HG02970 (cell line): ENCODE data around the gene ITGA2.

Source experiments
- ATAC-seq: cut with Tn5 transposase; IDR thresholded peaks from one replicate; pipeline ENCODE4 v1.9.1; 2021; ENCODE audit warnings: mild to moderate bottlenecking, moderate library complexity, moderate number of reproducible peaks; ENCODE audit not compliant: unreplicated experiment, low FRiP score

The ITGA2 gene

DNA sequence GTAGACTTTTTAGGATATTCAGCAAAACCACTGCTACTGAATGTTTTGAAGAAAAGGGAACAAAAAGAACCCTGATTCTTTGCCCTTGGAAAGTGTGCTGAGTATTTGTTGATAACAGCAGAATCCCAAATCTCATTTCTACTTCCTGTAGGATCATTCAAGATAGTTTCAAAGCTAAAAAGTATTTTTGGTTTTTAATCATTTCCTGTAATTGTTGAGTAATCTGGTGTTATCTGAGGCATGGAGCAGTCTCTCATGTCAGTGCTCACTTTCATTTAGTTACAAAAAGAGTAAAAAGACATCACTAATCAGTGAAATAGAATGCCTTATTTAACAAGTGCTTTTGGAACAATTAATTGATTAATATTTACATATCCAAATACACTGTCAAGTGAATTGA lies 56.1 kb downstream of the ITGA2 start:
- ATAC-seq = no peak

DNA sequence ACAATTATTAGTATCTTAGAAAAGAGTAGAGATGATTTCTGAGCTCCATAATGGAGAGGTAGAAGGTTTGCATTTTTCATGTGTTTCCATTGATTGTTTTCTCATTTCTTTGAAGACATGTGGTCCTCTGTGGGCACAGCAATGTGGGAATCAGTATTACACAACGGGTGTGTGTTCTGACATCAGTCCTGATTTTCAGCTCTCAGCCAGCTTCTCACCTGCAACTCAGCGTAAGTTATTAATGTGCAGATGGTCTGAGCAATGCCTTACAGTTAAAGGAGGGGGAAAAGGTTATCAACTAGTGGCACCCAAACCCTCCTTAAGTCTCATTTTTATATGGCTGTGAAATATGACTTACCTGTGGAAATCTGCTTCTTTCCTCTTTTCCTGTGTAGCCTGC lies 59.1 kb downstream of the ITGA2 start:
- ATAC-seq = no peak

DNA sequence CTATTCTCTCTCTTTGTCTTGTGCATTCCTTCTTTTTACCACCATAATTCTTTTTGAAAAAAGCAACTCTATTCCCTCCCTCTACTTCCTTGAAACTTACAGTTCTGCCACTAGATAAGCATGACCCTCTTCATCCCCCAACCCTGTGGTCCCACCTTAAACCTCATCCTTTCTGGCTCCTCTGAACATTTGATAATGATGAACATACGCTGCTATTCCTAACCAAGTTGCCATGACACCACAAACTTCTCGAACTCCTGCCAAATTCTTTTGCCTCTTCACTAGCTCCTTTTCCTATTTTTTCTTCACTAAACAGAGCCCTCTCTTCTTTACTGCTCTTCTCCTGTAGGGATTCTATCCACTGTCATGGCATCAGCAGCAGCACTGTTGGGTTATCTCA lies 63.3 kb downstream of the ITGA2 start:
- ATAC-seq = no peak

DNA sequence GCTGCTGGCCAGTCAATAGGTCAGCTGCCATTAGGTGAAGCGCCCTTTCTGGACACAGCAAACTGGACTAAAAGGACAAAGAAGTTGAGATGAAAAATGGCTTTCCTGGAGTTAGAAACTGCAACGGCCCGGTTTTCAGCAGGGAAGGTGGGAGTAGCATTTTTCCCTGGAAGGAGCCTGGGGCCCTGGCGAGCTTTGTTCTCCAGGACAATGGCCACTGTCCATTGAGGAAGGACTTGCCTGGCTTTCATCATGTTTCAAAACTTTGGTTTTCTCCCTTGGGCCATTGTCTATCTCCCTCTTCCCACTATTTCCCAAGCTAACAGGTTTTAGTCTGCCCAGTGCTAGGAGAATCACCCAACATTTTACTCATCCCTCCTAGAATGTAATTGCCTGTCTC lies 64.2 kb downstream of the ITGA2 start:
- ATAC-seq = no peak

DNA sequence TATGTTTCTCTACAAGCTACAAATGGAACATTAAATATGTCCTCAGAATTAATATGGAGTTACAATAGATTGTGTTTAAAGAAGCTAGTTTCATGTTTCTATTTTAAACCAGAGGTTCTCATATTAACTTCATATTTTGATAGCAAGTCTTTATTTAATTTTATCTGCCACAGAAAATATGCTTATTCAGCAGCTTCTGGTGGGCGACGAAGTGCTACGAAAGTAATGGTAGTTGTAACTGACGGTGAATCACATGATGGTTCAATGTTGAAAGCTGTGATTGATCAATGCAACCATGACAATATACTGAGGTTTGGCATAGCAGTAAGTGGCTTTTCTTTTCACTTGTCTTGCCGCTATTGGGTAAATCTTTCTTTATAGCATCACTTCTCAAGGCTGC lies 66.2 kb downstream of the ITGA2 start:
- ATAC-seq = no peak

DNA sequence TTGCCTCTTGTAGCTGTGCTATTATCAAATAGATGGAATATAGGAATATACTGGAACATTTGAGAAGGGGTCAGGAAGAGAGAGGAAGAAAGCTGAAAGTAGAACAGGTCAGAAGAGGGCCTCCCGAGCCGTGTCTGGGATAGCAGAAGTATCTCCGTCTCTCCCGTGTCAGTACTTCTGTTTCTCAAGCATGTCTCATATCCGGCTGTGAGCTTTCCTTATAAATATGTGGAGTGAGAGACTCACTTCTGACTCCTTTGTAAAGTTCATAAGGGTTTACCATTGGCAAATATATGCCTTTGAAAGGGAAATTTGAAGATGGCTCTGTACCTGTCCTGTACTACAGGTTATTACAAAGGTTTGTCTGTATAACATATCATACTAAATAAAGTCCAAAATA lies 70.1 kb downstream of the ITGA2 start:
- no peak for ATAC-seq

DNA sequence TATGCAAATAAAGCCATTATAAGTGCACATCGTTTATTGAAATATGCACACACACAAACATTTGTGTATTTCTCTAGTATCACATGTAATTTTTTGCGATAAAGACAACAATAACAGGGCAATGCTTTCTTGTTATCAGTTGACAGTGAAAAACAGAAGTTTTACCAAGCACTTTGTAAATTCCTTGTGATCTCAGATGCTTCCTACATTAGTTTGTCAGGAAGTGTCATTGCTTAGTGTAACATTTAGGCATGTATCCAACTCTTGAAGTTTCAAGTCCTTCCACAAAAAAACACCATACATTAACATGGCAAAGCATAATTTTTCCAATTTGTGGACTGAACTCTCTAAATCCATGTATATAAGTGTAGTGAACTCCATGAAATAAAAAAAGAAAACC lies 74.0 kb downstream of the ITGA2 start:
- no peak for ATAC-seq

DNA sequence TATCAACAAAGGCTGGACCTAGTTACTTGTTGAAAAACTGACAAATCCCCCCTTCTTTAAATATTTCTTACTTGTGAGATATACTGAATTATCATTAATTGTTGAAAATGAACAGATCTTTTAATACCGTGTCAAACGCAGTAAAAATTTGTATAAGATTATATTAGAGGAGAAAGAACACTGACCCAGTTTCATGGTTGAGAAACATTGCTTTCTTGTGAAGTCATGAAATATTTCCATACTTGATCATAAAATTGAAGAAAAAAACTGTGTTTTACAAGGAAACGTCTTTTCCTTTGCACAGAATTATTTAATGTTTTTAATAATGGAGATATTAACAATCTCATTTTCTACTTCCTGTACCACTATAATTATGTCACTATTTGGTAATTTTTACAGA lies 74.6 kb downstream of the ITGA2 start:
- no peak for ATAC-seq

DNA sequence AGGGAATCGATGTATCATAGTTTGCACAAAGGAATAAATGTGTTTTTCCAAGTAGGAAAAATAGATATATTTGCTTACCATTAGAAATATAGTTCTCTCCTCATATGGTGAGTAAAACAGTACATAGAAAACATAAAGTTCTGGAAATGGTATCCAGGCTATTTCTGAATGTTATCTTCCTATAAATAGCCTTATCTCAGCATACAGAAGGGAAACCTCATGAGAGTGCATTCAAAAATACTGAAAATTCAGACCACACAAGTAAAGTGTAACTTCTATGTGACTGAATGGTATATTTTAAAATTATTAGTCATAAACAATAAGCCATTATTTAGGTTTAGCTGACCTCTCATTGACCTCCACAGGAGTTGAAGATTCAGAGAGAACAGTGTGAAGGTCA lies 76.9 kb downstream of the ITGA2 start:
- no peak for ATAC-seq

DNA sequence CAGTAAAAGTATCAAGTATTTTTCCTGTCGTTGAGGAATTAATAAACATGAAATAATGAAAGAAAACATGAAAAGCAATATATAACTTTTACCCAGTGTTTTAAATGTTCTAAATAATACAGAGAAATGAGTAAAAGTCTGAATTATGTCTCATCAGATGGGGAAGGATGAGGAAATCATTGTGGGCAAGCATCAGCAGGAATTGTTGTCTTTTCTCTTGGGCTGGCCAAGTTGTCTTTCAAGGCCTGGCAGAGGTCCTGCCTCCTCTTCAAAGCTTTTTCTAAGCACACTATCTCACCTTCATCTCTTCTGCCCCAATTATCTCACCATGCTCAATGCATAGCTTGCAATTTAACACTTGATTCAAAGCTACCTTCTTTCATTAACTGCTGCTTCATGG lies 78.5 kb downstream of the ITGA2 start:
- ATAC-seq = no peak

DNA sequence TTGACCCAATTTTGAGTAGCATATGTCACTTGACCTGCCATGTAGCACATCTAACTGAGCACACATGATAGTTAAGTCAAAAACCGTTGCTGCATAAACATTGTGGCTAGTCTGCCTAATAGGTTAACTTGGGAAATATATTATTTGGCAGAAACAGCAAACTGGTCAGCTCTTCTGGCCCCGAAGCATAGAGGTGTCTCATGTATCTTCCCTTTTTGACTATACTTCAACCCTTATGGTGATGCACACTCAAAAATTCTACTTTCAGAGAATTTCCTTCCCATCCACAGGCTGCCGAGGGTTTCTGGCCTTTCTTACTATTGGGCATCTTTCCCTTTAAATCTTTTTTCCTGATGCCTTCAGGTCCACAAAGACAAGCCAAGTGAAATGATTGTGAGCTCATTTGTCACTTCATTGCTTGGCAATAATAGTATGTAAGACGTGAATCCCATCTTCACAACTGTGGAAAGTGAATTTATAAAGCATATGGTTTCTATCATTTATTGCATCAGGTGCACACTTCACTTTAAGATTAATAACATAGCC lies 79.2 kb downstream of the ITGA2 start:
- no peak for ATAC-seq

DNA sequence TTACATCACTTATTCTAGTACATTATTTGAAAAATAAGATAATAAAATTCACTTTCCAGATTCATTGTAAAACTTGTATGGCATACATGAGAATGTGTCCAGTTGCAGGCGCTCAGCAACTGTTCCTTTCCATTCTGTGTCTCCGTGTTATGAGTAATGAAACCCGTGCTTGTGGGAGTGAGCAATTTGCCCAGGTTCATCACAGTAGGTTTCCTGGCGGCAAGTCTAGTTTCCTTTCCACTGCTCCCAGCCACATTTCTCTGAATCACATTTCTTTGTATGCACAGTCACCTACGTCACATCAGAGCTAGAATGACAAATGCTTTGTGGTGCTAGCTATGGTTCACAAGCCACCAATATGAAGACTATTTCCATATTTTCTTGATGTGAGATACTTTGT lies 80.5 kb downstream of the ITGA2 start:
- ATAC-seq = no peak

DNA sequence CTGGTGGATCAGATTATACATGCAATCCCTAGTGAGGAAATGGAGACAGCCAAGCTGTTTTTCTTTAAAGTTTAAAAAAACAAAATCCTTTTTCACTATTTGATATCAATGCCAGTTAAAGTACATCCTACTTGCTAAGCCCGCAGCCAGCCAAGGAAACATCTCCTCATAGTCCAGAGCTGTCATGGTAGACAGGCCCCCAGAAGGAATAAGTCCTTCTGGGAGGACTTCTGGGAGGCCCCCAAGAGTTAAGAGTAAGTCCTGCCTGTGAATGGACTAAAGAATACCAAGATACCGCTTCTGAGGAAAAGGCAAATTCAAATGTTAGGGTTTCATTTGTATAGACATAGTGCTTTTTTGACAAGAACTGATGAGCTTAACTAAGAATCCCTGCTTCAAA lies 82.1 kb downstream of the ITGA2 start:
- no peak for ATAC-seq

DNA sequence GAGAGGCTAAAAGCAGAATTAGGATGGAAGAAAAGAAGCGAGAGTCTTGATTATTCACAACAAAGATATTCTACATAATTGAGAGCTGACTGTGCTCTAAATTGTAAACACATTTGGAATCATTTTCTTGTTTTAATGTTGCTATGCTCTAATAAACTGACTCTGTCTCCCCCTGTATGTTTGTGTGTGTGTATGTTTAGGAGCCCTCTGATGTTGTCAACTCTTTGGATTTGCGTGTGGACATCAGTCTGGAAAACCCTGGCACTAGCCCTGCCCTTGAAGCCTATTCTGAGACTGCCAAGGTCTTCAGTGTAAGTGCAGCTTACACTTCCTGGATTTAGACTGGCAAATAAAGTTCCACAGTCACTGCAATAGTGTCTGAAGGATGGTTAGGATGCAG lies 82.6 kb downstream of the ITGA2 start:
- ATAC-seq = no peak

DNA sequence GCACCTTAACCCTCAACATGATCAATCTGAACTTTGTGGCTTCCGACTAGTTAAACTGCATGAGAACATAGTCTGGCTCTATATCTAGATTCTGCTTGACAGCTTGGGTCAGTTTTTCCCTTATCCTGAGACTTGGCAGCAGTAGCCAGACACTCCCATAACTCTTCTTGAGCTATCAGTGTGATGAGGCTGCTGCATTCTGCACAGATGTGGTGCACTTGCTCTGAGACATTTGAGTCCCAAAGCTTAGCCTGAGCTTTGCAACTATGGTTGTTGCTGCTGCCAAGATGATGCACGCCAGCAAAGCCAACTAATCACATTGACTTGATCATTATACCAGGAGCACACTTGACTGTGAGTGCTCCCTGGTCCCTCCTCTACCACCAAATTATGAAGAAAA lies 84.2 kb downstream of the ITGA2 start:
- no peak for ATAC-seq

DNA sequence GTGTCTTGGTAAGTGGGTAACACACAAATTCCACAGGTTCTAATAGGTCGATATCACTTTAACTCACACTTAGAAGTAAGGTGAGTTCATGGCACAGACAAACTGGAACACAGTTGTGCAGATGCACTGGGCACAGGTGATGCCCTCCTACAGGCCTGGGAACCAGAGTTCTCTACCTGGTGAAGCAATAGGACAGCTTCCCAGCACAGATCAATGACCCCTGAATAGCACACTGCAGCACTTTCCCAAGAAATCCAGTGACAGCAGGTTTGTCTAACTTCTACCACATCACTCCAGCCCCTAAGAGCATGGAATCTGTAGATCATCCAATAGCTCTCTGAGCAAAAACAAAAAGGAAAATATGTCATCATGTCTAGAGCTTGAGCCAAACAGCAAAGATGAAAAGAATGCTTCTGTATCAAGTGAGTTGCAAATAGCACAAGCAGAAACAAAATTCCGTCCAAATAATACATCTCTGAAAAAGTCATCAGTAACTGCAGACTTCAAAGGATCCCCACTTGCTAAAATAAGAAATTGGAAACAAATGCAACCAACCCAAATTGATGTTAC lies 86.9 kb downstream of the ITGA2 start:
- ATAC-seq = no peak

DNA sequence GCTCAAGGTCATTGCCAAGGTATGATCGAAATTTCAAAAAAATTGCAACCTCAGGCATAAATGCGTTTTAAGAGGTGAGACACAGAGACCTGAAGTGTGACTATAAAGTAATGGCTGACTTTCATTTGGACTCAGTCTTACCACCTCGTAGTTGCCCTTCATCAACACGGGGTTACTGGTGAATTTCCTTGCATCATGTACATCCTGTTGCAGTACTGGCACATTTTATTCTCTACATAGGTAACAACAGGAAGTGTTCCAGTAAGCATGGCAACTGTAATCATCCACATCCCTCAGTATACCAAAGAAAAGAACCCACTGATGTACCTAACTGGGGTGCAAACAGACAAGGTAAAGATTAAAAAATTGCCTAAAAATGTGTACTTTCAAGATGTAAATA lies 91.1 kb downstream of the ITGA2 start:
- no peak for ATAC-seq

DNA sequence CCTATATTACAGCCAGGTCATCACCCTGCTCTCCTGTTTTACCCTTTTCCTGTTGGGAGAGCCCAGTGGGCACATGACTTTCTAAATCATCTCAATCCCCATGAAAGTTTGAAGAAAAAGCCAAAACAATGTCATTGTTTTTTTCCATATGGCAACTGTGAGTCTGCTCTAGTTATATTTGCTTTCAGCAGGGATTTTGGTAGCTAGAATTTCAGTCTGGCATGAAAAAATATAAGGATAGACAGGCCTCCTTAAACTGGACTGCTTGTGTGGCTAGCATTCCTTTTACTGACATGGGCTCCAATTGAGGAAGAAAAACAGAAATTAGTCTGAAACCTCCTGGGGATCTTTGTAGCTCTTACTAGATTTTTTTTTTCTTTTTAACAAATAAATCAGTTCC lies 94.8 kb downstream of the ITGA2 start:
- ATAC-seq = no peak

DNA sequence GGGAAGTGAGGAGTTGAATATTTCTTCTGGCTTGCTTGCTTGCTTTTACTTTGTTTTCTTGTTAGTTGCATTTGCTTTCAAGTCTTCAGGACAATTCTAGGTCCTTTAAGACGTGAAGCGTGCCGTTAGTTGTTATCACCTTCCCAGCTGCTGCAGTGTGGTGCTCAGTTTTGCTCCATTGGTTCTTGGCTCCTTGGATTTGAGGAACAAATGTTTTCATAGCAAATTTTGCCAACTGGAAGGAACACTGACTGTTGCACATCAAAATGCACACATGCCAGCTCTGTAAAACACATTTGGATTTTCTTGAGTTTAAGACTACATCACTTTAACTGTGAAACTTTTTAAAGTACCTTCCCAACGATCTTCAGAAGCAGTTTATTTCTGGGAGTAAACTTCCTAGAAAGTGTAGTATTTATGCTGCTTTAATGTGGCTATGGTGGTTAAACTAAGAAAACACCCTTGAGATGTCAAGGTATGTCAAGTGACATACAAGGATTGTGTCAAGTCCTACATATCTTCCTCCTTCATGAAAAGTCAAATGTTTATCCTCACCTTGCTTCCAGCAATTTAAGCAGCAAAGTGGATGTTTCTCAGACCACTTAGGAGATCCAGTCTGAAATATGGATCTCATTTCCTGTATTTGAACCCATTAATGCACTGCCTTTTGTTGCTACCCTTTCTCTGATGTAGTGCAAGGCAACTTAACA lies 95.5 kb downstream of the ITGA2 start:
- ATAC-seq = no peak

DNA sequence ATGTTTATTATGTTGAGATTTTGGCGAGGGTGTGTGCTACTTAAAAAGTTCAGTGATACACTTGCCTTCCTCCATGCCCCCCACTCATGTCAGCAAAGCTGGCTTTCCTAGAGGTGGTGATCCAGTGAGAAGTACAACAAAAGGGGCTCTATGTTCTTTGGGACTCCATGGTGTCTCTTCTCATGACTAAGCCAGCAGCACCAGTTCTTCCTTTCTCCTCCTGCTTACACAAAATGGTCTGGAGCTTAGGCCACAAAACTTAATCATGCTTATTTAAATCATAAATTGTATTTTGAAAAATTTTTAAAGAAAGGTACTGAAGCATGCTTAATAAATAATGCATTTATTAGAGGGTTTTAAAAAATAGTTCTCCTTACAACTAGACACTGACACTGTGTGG lies 98.0 kb downstream of the ITGA2 start:
- no peak for ATAC-seq

DNA sequence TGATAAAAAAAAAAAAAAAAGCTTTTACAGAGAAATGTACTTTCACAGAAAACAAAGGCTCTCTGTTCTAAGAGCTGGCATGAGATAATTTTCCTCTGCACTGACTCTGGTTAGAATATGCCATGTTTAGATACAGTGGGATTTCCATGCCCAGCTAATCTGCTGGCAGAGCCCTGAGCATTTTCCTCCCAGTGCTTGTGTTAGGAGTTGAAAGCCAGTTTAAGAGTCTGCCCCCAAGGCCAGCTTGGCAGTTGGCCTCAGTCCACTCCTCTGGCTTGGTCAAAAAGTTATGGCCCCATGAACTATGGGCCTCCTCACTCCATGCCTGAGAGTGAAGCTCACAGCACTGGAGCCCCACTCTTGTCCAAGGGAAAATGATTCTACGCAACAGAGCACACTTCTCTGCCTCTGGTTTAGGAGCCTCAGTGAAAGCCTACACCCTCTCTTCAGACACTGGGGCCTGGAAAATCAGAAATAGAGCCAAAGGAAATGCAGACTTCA lies 98.5 kb downstream of the ITGA2 start:
- ATAC-seq = no peak

DNA sequence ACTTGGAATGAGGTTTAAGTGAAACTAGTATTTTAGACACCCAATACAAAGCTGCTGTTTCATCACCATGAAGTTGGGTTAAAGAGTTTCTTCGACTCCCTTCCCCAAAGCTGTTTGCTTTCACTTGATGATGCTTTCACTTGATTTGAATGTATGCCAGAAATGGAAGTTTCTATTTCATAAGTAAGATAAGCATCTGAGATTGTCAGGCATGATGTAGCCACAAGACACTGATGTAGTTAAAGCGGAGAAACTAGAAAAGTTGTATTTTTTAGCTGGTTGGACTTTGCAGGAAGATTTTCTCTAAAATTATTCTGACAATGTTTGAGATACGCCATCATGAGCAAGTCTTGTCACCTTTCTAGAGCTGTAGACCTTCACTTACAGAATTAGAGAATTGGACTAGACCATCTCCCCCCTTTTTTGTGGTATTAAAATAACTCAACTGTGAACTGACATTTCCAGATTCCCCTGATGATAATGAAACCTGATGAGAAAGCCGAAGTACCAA lies 100.4 kb downstream of the ITGA2 start:
- peak; percentile 69 for ATAC-seq
